NCI-H146 treated with DMSO at 0.1 percent for 48 hours (cell line): ENCODE data around the gene GSC2.
A peak's percentile ranks its signal among the peaks of the same experiment; 100 is the strongest.

Source experiments
- DNase-seq: peaks from one replicate; lab custom pipeline; 2025; ENCODE audit not compliant: unreplicated experiment; lab: John Stamatoyannopoulos, UW

Gene GSC2

DNA sequence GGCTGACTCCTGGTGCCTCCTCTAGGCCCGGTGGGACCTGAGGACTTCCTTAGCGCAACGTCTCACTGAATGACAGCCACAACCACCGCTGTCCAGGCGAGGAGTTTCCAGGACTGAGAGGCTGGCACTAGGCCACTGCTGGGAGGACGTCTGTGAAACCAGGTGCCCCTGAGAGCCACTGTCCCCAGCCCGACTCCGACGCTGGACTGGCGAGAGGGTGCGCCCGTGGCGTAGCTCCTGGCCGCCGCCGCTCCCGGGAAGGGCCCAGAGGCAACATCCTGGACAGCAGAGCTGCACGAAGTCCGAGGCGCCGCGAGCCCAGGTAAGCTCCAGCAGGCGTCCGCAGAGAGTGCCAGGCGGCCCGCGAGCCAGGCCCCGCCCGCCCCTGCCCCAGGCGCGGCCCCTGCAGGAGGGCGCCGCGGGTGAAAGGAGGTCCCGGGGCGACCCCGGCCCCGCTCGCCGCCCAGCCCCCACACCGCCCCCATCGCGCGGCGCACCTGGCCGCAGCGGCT lies 28.4 kb downstream of the GSC2 start:
- peak; percentile 27 for DNase-seq

DNA sequence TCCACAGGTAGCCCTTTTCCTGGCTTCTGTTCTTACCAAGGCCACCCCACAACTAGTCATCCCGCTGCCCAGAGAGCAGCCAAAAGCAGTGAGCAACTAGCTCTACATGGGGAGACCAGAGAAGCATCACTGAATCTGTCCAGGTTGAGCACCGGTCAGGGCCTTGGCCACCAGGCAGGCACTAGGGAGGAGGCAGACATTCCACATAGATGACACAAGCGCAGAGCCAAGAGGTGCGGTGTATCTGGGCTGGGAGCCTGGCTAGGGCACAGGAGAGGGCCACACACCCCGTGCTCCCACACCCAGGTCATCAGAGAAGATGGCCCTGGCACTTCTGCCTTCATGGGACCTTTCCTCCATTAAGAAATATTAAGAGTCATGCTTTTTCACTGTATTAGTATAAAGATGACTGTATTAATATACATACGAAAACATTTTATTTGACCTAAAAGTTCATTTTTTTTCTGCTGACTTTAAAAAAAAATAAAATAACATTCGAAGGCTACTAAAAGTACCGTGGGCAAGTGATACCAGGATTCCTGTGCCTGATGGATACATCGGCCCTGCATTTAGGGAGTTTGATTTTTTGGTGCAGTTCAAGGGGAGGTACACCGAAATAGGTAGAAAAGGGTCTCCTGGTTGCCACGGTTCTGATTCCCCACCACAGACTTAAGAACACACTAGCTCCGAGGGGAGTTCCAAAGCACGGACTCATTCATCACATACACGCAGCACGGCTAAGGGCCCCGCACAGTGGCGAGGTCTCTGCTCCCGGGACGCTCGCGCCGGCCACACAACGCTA lies 29.1 kb downstream of the GSC2 start:
- no peak for DNase-seq

- DNase-seq = no peak
These were observed 30.1 kb downstream of the GSC2 start for GRCh38 chr22:19119949-19120348.

- DNase-seq = no peak
These were observed 31.7 kb downstream of the GSC2 start for GRCh38 chr22:19118329-19118880.

DNA sequence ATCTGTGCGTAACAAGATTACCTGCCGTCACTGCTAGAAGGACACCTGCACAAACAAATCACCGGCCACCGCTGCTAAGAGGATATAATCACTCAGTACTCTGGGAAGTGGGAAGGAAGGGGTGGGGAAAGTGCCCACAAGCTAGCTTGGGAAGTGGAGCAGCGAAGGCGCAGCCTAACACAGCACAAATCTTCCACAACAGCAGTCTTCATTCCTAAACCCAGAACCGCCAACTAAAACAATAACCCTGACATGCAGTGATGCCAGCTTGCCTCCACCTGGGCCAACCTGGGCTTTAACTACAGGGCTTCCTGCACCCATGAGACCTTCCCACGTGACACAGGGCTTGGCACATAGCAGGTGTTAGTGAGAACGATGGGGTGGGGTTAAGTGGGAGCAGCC lies 33.0 kb downstream of the GSC2 start:
- DNase-seq = no peak

DNA sequence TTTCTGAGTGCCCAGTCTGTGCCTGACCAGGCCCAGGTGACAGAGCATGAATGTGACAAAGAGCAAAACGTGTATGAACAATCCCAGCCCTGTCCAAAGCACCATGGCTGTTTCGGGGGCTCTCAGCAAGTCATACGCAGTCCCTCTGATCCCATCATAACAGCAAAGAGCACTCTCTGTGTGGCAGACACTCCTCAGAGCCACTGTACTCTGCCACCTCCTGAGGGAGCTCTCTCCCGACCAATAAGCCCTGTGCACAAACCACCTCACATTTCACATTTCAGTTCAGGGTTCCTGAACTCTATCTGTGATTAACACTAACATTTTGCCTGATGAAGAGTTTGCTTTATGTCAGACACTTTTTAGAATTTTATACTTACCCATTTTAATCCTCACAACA lies 34.5 kb downstream of the GSC2 start:
- no peak for DNase-seq

DNA sequence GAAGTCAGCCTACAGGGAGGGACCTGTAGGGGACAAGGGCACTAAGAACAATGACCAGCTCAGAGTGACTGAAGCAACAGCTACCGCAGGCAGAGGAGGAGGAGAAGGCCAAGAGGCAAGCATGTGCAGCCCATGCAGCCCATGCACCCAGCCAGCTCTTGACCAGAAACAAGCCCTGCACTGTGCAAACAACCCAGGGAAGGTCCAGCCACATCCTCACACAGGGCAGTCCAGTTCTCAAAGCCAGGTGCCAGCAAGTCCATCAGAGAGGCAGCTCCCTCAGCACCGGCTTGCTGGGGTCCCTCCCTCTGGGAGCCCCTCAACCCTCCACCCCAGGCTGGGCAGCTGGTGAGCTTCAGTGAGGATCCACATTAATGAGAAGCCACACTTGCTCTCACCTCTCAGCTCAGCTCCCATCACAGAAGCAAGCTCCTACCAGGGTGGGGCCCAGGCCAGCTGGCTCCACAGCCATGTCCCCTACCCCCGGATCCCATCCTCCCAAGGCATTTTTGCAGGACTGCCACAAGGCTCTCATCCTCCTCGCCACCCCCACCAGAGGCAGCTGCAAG lies 35.0 kb downstream of the GSC2 start:
- no peak for DNase-seq

GRCh38 chr22:19113429-19113828 lies 36.7 kb downstream of the GSC2 start:
- DNase-seq = no peak

DNA sequence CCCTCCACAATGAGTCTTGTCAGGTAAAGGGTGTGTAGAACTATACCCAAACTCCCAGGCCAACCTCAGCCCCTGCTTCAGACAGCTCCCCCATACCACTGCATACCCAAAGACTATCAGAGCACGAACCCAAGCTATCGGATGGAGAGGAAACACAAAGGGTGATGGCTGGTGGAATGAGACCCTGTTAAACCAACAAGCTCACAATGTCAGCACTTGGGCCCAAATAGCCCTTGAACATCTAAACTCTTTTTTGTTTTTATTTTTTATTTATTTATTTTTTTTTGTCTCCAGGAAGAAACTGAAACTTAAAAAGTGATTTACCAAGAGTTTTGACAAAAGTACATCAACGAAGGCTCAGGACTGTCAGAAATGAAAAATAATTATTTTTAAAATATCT lies 38.5 kb downstream of the GSC2 start:
- DNase-seq = no peak

DNA sequence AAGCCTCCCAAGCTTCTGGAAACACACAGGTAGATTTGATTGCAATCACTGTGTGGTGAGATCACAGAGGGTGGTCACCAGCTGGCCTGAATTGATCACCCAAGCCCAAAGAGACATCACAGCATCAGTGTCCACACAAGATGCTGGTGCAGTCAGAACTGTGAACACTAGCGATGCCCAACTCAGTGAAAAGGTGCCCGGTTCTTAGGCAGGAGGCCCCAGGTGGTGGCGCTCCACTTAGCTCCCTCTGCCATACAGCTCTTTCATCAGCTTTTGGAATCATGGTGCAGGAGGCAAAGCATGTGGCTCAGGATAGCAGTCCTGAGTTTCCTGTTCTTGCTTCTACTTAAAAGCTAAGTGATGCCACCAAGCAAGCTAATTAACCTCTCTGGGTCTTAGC lies 39.0 kb downstream of the GSC2 start:
- DNase-seq = peak; percentile 3

DNA sequence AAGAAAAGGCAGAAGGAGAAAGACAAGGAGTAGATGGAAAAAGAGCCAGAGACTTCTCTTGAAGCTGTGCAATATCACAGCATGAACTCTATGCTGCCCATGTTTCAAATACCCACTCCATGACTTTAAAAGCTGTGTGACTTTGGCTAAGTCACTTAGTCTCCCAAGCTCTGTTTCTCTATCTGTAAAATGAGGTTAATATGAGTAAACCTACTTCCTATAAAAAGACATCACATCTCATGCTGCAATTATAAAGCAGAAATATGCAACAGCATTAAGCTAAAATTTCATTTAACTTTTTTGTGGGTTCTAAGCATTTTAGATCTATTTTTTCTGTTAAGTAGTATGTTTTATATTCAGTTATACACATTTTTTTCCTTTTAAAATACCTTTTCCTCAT lies 39.4 kb downstream of the GSC2 start:
- no peak for DNase-seq

- DNase-seq = no peak
These were observed 40.0 kb downstream of the GSC2 start for GRCh38 chr22:19110064-19110458.

- DNase-seq = no peak
These were observed 40.7 kb downstream of the GSC2 start for GRCh38 chr22:19109198-19110063.

DNA sequence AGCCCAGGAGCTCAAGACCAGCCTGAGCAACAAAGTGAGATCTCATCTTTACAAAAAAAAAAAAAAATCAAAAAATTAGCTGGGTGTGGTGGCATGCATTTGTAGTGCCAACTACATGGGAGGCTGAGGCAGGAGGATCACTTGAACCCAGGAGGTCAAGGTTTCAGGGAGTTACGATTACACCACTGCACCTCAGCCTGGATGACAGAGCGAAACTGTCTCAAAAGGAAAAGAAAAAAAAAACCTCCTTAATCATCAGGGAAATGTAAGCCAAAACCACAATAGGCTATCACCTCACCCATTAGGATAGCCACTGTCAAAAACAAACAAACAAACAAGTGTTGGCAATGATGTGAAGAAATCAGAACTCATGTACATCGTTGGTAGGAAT lies 41.3 kb downstream of the GSC2 start:
- no peak for DNase-seq

DNA sequence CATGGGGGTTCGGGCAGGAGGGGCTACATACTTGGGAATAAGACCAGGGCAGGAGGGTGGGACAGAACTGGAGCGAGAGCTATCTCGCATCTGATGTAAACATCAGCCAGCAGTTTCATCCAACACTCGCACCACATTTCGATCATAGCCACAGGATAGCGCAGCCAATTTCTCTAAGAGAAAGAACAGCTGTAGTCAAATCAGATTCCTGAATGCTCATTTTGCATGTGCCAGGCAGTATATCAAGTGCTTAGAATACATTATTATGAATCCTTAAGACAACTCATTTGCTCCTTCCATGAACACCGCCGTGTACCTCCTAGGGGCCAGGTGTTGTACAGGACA lies 42.4 kb downstream of the GSC2 start:
- DNase-seq = no peak

- no peak for DNase-seq
These were observed 43.0 kb downstream of the GSC2 start for GRCh38 chr22:19106886-19107729.

DNA sequence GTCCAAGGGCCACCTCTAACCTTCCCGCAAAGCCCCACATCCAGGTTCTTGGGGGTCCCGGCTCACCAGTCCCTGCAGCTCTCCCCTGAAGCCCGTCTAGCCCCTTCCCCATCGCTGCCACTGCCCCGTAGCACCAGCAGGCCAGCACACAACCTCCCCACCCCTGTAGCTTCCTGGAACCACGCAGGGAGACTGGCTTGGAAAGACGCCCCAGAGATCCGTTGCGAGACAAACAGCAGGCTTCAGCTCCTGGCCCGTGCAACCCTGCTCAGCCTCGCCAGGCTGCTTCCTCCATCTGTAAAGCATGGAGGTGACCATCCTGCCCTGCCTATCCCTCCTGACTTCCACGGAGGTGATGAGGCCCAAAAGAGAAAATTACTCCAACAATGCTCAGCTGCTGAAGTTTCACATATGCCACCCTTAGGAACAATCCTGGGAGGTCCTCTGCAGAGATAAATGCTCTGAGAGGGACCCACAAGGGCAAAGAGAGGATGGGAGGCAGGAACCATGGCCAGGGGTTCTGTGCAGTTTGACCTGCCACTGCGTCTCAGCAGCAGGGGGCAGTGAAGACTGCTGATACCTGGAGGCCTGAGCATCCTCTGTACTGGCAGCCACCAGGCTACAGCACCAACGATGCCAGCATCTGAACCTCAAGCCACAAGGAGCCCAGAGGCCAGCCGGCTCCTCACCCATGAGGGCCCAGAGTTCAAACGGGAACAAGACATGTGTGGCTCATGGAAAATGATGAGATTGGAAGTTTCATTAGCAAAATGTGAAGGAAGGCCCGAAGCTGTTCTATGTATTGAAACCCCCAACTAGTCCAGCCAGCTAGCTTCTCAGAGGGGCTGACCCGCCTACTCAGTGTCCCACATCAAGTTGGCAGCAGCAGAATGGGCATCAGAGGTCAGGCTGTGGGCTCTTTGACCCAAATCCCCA lies 44.0 kb downstream of the GSC2 start:
- DNase-seq = no peak

DNA sequence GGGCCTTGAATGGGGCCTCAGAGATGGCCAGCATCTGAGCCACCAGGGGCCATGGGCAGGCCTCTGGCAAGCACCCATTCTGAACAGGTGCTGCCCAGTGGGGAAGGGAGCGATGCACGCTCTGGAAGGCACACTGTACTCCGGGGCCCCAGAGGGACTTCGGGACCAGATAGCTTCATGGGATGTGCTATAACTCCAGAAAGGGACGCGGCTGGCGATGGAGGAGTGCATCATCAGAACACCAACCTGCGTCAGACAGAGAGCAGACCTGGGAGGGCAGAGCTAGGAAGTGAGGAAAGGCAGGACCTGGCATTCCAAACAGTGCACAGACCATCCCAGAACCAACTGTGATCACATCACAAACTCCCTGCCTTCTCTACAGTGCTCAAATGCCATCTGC lies 44.6 kb downstream of the GSC2 start:
- no peak for DNase-seq
